HCT116 (cell line): ENCODE measurements around the gene NCOA6. TPM values are rescaled to one million over a fixed set of nuclear protein-coding genes. Genes with fewer than 3 reads are reported as not detected.

ENCODE experiments used
- ATAC-seq: fragments of 200-7000 bp; cut with Tn5 transposase; 2 replicates; pipeline ENCODE4 v1.9.1; 2020; ENCODE audit warnings: mild to moderate bottlenecking, moderate library complexity
- BruUV-seq: library from RNA; stranded (reverse); fragments of 400-500 nt; replicated peaks from 2 replicates; lab custom pipeline; 2021; lab: Mats Ljungman, UMichigan
- CTCF ChIA-PET: fragments of 300-600 bp; sonication (Branson Sonifier 250); formaldehyde crosslinking; loops from one replicate; lab custom pipeline; 2021; ENCODE audit warnings: antibody characterized with exemption; lab: Charles Lee
- POLR2A ChIA-PET: fragments of 300-600, 350-600 bp; sonication (Branson Sonifier 250); formaldehyde crosslinking; loops from one replicate; lab custom pipeline; 2021; ENCODE audit warnings: antibody characterized with exemption; lab: Charles Lee
- RAD21 ChIA-PET, 2 experiments: fragments of 300-600 bp; sonication (Branson Sonifier 250); formaldehyde crosslinking; loops; one replicate each; lab custom pipeline; 2023; ENCODE audit warnings: low total read pairs in 2 of 2; ENCODE audit not compliant: uncharacterized antibody in 2 of 2, unreplicated experiment in 2 of 2, low non-redundant PET in 1 of 2; lab: Charles Lee
- DNase-seq: peaks from one replicate; pipeline ENCODE4 v3.0.0-alpha.2; 2010; ENCODE audit warnings: low read depth, low spot score
- H2AFZ ChIP-seq: fragments of 200-600 bp; shearing (Covaris generic), sonication (generic); 2 replicates; pipeline ENCODE4 v1.6.1; 2017; ENCODE audit warnings: low read depth, mixed run types, mixed read lengths, antibody characterized with exemption, low read length; ENCODE audit not compliant: poor library complexity, severe bottlenecking
- H3K27ac ChIP-seq: 2 replicates; pipeline ENCODE4 v1.5.1; 2012; ENCODE audit warnings: low read depth, low read length
- H3K27me3 ChIP-seq: fragments of 200-600 bp; sonication (generic); 2 replicates; pipeline ENCODE4 v1.6.1; 2016; ENCODE audit warnings: mixed run types, low read length, mixed read lengths; ENCODE audit not compliant: insufficient read depth
- H3K36me3 ChIP-seq, 2 experiments: fragments of 200-500 bp in 1 of 2; fragments of 200-600 bp in 1 of 2; sonication (Bioruptor generic) in 1 of 2; sonication (generic) in 1 of 2; 2 replicates each; pipeline versions ENCODE4 v1.5.1 to v1.6.1; 2014 to 2016; ENCODE audit warnings: low read length in 2 of 2, inconsistent platforms in 1 of 2, mixed read lengths in 1 of 2, mixed run types in 1 of 2; ENCODE audit not compliant: insufficient read depth in 2 of 2, control insufficient read depth in 1 of 2
- H3K4me1 ChIP-seq, 2 experiments: fragments of 200-600 bp in 1 of 2; sonication (generic) in 1 of 2; 2 replicates each; pipeline versions ENCODE4 v1.5.1 to v1.6.1; 2012 to 2017; ENCODE audit warnings: low read length in 2 of 2, inconsistent platforms in 1 of 2, mild to moderate bottlenecking in 1 of 2, mixed read lengths in 1 of 2, mixed run types in 1 of 2, moderate library complexity in 1 of 2; ENCODE audit not compliant: insufficient read depth in 2 of 2, control insufficient read depth in 1 of 2
- H3K4me2 ChIP-seq: fragments of 200-600 bp; sonication (generic); 2 replicates; pipeline ENCODE4 v1.6.1; 2017; ENCODE audit warnings: mixed run types, low read length, mixed read lengths
- H3K4me3 ChIP-seq, 2 experiments: fragments of 200-600 bp in 1 of 2; sonication (generic) in 1 of 2; replicated peaks in 1 of 2; 2 replicates each; pipeline ENCODE4 v1.5.1; 2011 to 2016; ENCODE audit warnings: low read length in 2 of 2, control low read depth in 1 of 2, low read depth in 1 of 2, mild to moderate bottlenecking in 1 of 2, mixed read lengths in 1 of 2, mixed run types in 1 of 2
- H3K79me2 ChIP-seq: fragments of 200-600 bp; sonication (generic); 2 replicates; pipeline ENCODE4 v1.6.1; 2017; ENCODE audit warnings: mild to moderate bottlenecking, mixed run types, low read length, moderate library complexity, mixed read lengths; ENCODE audit not compliant: insufficient read depth
- H3K9ac ChIP-seq: fragments of 200-600 bp; sonication (generic); 2 replicates; pipeline ENCODE4 v1.6.1; 2016; ENCODE audit warnings: low read length, mixed read lengths
- H3K9me2 ChIP-seq: fragments of 200-600 bp; sonication (generic), shearing (Covaris generic); 2 replicates; pipeline ENCODE4 v1.6.1; 2017; ENCODE audit warnings: mixed run types, mild to moderate bottlenecking, moderate library complexity; ENCODE audit not compliant: insufficient read depth
- H3K9me3 ChIP-seq, 2 experiments: fragments of 200-500 bp in 1 of 2; fragments of 200-600 bp in 1 of 2; sonication (Bioruptor generic) in 1 of 2; sonication (generic) in 1 of 2; 2 replicates each; pipeline ENCODE4 v1.6.1; 2014 to 2017; ENCODE audit warnings: low read length in 2 of 2, mixed read lengths in 2 of 2, inconsistent platforms in 1 of 2, low read depth in 1 of 2, mild to moderate bottlenecking in 1 of 2, mixed run types in 1 of 2, moderate library complexity in 1 of 2; ENCODE audit not compliant: control insufficient read depth in 1 of 2, insufficient read depth in 1 of 2
- H4K20me1 ChIP-seq: fragments of 200-600 bp; sonication (generic), shearing (Covaris generic); 2 replicates; pipeline ENCODE4 v1.6.1; 2017; ENCODE audit warnings: mixed run types, mild to moderate bottlenecking, moderate library complexity; ENCODE audit not compliant: insufficient read depth
- ATF3 ChIP-seq: IDR thresholded peaks from 2 replicates; pipeline ENCODE4 v1.6.1; 2012
- CBX3 ChIP-seq: IDR thresholded peaks from 2 replicates; pipeline ENCODE4 v1.6.1; 2012; ENCODE audit warnings: low read depth
- EGR1 ChIP-seq: IDR thresholded peaks from 2 replicates; pipeline ENCODE4 v1.6.1; 2012; ENCODE audit warnings: low read depth
- ELF1 ChIP-seq: IDR thresholded peaks from 2 replicates; pipeline ENCODE4 v1.6.1; 2012; ENCODE audit warnings: low read depth, borderline replicate concordance
- EZH2 ChIP-seq: fragments of 200-600 bp; sonication (generic); IDR thresholded peaks from 2 replicates; pipeline ENCODE4 v1.6.1; 2017; ENCODE audit warnings: antibody characterized with exemption, mixed run types
- EZH2phosphoT487 ChIP-seq: fragments of 200-600 bp; IDR thresholded peaks from 2 replicates; pipeline ENCODE4 v1.6.1; 2018; ENCODE audit warnings: antibody characterized with exemption, borderline replicate concordance
- FOSL1 ChIP-seq: IDR thresholded peaks from 2 replicates; pipeline ENCODE4 v1.6.1; 2012; ENCODE audit warnings: low read depth
- POLR2A ChIP-seq: IDR thresholded peaks from 2 replicates; pipeline ENCODE4 v1.7.0; 2011; ENCODE audit warnings: borderline replicate concordance; ENCODE audit not compliant: insufficient read depth, insufficient read length; ENCODE audit errors: extremely low read depth
- POLR2AphosphoS5 ChIP-seq: IDR thresholded peaks from 2 replicates; pipeline ENCODE4 v1.6.1; 2011; ENCODE audit warnings: mild to moderate bottlenecking, low read depth, low read length, moderate library complexity
- RAD21 ChIP-seq: IDR thresholded peaks from 2 replicates; pipeline ENCODE4 v1.6.1; 2012; ENCODE audit warnings: low read depth, mild to moderate bottlenecking
- SIN3A ChIP-seq: IDR thresholded peaks from 2 replicates; pipeline ENCODE4 v1.6.1; 2012; ENCODE audit warnings: low read depth
- SP1 ChIP-seq: IDR thresholded peaks from 2 replicates; pipeline ENCODE4 v1.6.1; 2012; ENCODE audit warnings: low read depth
- SRF ChIP-seq: IDR thresholded peaks from 2 replicates; pipeline ENCODE4 v1.6.1; 2012; ENCODE audit warnings: low read depth
- YY1 ChIP-seq: IDR thresholded peaks from 2 replicates; pipeline ENCODE4 v1.6.1; 2011; ENCODE audit warnings: low read length, low read depth, moderate library complexity, mild to moderate bottlenecking; ENCODE audit not compliant: insufficient replicate concordance; ENCODE audit errors: extremely low read depth
- ZBTB33 ChIP-seq: IDR thresholded peaks from 2 replicates; pipeline ENCODE4 v1.6.1; 2011; ENCODE audit warnings: mild to moderate bottlenecking, low read length, moderate library complexity; ENCODE audit not compliant: insufficient replicate concordance; ENCODE audit errors: extremely low read depth
- ZFX ChIP-seq: fragments of 450-650 bp; IDR thresholded peaks from 2 replicates; pipeline ENCODE4 v1.6.1; 2017
- ZNF274 ChIP-seq: fragments of 200-500 bp; sonication (Bioruptor generic); IDR thresholded peaks from 2 replicates; pipeline ENCODE4 v1.6.1; 2014; ENCODE audit warnings: mild to moderate bottlenecking, low read depth, low read length, inconsistent platforms
- intact Hi-C: fragments of 100-400 bp; cut with micrococcal nuclease; formaldehyde crosslinking; loops from 2 replicates; pipeline ENCODE4 v1.10.0; 2022
- total RNA-seq: library from RNA; stranded (reverse); gene quantifications from one replicate; pipeline ENCODE4 v1.2.1, GENCODE V29; 2021; ENCODE audit not compliant: unreplicated experiment
- TF ChIP-seq, protein P1 (sequence below): IDR thresholded peaks from 2 replicates; pipeline ENCODE4 v1.6.1; 2012; ENCODE audit warnings: low read depth
- TF ChIP-seq, protein P2 (sequence below), 3 experiments: fragments of 200-600 bp in 1 of 3; sonication (generic) in 1 of 3; IDR thresholded peaks in 2 of 3; conservative IDR thresholded peaks in 1 of 3; 2 replicates each; pipeline ENCODE4 v1.5.1; 2012 to 2017; ENCODE audit warnings: low read depth in 2 of 3, low read length in 2 of 3, antibody characterized with exemption in 1 of 3, borderline replicate concordance in 1 of 3, control low read depth in 1 of 3, mild to moderate bottlenecking in 1 of 3, mixed read lengths in 1 of 3, mixed run types in 1 of 3, moderate library complexity in 1 of 3; ENCODE audit not compliant: insufficient read depth in 1 of 3

Gene NCOA6
- total RNA-seq, 1 experiment from 2014 or later, result 24.8 TPM

DNA sequence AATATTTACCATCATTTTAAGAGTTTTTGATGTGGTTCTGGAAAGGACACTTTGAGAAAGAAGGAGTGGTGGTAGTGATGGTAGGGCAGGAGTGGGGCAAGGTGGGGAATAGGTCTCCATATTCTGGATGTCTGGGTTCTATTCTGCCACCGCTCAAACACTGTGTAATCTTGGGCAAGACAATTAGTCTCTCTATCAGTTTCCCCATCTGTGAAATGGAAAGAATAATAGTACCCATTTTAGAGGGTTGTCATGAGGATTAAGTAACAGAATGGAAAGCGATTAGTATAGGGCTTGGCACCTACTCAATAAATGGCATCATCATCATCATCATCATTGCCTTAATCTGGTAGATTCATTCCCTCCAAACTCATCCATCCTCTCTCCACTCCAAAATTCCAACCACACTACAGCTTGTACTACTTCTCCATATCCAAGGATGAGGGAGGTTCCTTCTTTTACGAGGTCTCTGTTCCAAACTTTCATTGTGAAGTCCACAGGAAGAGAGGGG, 48.2 kb upstream of the NCOA6 start:
- BruUV-seq, result no TSS peak
- DNase-seq (no peak), ATAC-seq (no peak)
- peaks cover 23 to 46% of the 10 kb centered on the region in 2 experiments for H3K4me1 ChIP-seq
- no peak for TF ChIP-seq ELF1
- TF ChIP-seq, protein P1, sequence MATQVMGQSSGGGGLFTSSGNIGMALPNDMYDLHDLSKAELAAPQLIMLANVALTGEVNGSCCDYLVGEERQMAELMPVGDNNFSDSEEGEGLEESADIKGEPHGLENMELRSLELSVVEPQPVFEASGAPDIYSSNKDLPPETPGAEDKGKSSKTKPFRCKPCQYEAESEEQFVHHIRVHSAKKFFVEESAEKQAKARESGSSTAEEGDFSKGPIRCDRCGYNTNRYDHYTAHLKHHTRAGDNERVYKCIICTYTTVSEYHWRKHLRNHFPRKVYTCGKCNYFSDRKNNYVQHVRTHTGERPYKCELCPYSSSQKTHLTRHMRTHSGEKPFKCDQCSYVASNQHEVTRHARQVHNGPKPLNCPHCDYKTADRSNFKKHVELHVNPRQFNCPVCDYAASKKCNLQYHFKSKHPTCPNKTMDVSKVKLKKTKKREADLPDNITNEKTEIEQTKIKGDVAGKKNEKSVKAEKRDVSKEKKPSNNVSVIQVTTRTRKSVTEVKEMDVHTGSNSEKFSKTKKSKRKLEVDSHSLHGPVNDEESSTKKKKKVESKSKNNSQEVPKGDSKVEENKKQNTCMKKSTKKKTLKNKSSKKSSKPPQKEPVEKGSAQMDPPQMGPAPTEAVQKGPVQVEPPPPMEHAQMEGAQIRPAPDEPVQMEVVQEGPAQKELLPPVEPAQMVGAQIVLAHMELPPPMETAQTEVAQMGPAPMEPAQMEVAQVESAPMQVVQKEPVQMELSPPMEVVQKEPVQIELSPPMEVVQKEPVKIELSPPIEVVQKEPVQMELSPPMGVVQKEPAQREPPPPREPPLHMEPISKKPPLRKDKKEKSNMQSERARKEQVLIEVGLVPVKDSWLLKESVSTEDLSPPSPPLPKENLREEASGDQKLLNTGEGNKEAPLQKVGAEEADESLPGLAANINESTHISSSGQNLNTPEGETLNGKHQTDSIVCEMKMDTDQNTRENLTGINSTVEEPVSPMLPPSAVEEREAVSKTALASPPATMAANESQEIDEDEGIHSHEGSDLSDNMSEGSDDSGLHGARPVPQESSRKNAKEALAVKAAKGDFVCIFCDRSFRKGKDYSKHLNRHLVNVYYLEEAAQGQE, result no peak
- TF ChIP-seq SRF, result no peak
- TF ChIP-seq ZBTB33, result no peak
- TF ChIP-seq YY1, result no peak
- no peak for TF ChIP-seq SP1
- TF ChIP-seq RAD21, result no peak
- TF ChIP-seq, protein P2, sequence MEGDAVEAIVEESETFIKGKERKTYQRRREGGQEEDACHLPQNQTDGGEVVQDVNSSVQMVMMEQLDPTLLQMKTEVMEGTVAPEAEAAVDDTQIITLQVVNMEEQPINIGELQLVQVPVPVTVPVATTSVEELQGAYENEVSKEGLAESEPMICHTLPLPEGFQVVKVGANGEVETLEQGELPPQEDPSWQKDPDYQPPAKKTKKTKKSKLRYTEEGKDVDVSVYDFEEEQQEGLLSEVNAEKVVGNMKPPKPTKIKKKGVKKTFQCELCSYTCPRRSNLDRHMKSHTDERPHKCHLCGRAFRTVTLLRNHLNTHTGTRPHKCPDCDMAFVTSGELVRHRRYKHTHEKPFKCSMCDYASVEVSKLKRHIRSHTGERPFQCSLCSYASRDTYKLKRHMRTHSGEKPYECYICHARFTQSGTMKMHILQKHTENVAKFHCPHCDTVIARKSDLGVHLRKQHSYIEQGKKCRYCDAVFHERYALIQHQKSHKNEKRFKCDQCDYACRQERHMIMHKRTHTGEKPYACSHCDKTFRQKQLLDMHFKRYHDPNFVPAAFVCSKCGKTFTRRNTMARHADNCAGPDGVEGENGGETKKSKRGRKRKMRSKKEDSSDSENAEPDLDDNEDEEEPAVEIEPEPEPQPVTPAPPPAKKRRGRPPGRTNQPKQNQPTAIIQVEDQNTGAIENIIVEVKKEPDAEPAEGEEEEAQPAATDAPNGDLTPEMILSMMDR (IDR thresholded peaks at IDR 0.05 in 2 of 3, conservative IDR thresholded peaks at IDR 0.05 in 1 of 3; ENCODE audit: borderline replicate concordance in 1 of 3, insufficient read depth in 1 of 3, low read depth in 2 of 3, low read length in 2 of 3), result no peak
- TF ChIP-seq ZNF274, result no peak
- TF ChIP-seq POLR2A, result no peak
- no peak for TF ChIP-seq CBX3
- no peak for TF ChIP-seq EZH2phosphoT487
- no peak for TF ChIP-seq SIN3A
- TF ChIP-seq ZFX, result no peak
- no peak for TF ChIP-seq ATF3
- no peak for TF ChIP-seq EZH2
- no peak for TF ChIP-seq EGR1
- TF ChIP-seq FOSL1, result no peak
- no peak for TF ChIP-seq POLR2AphosphoS5
- CTCF ChIA-PET, result interaction anchor here (0.8 to 3.4 kb wide), 18 partner anchors 10 to 335 kb away, joined by 3 to 26 read pairs (median 4); partner anchors contain the start of genes EDEM2, GSS, MYH7B and TRPC4AP
- no peaks in the 10 kb centered on the region for H3K9me2 ChIP-seq
- H3K36me3 ChIP-seq, result no peaks in the 10 kb centered on the region
- peak overlapping the region; percentile 28 for H2AFZ ChIP-seq
- RAD21 ChIA-PET, result interaction anchor here (1.0 to 1.5 kb wide), 6 partner anchors 17 to 129 kb away, joined by 3 to 11 read pairs (median 5); partner anchors contain the start of genes GSS (in 2 of the 2) and MYH7B (in 2 of the 2)
- no peak overlapping the region for H3K27ac ChIP-seq
- H3K79me2 ChIP-seq, result no peaks in the 10 kb centered on the region; the same call in 1 of the 2 replicates
- H3K4me3 ChIP-seq, result no peak overlapping the region
- POLR2A ChIA-PET, result interaction anchor here (0.8 to 0.9 kb wide), 2 partner anchors 80 to 125 kb away, joined by 3 read pairs; no protein-coding TSS in a partner anchor
- H3K4me2 ChIP-seq, result peak overlapping the region; percentile 78
- intact Hi-C loops, result loop anchor here (1.0 to 10.0 kb wide), 3 partner anchors 87 to 391 kb away; no protein-coding TSS in a partner anchor
- no peaks in the 10 kb centered on the region for H4K20me1 ChIP-seq
- no peak overlapping the region for H3K9ac ChIP-seq
- no peaks in the 10 kb centered on the region for H3K27me3 ChIP-seq
- H3K9me3 ChIP-seq, result no peaks in the 10 kb centered on the region
